HG03280 (cell line): ENCODE data around the gene MLXIPL.
"Not testable (repeated sequence)": the region's sequence is repeated elsewhere in the genome, so short reads cannot be mapped to it uniquely, and the experiment has no call there.

Source experiments
- ATAC-seq: cut with Tn5 transposase; IDR thresholded peaks from one replicate; pipeline ENCODE4 v1.9.1; 2021; ENCODE audit warnings: mild to moderate bottlenecking, moderate library complexity; ENCODE audit not compliant: unreplicated experiment

The MLXIPL gene

GRCh38 chr7:73613954-73614735 is 10.2 kb downstream of the MLXIPL start:
- ATAC-seq: no peak

- no peak for ATAC-seq
Measured at GRCh38 chr7:73612598-73613269, 11.6 kb downstream of the MLXIPL start.

- no peak for ATAC-seq
Measured at GRCh38 chr7:73611017-73611555, 13.2 kb downstream of the MLXIPL start.

GRCh38 chr7:73610105-73610504 is 14.2 kb downstream of the MLXIPL start:
- ATAC-seq: no peak

- not testable (repeated sequence) for ATAC-seq
Measured at GRCh38 chr7:73607692-73607983, 16.7 kb downstream of the MLXIPL start.

- no peak for ATAC-seq
Measured at GRCh38 chr7:73606801-73607691, 17.3 kb downstream of the MLXIPL start.

- no peak for ATAC-seq
Measured at GRCh38 chr7:73605601-73606220, 18.6 kb downstream of the MLXIPL start.

GRCh38 chr7:73602721-73603651 is 21.3 kb downstream of the MLXIPL start:
- no peak for ATAC-seq

GRCh38 chr7:73599916-73600315 is 24.4 kb downstream of the MLXIPL start:
- no peak for ATAC-seq

GRCh38 chr7:73599151-73599882 is 25.0 kb downstream of the MLXIPL start:
- ATAC-seq: no peak

- ATAC-seq: no peak
Measured at GRCh38 chr7:73597978-73598782, 26.1 kb downstream of the MLXIPL start.

GRCh38 chr7:73596191-73597065 is 27.9 kb downstream of the MLXIPL start:
- ATAC-seq: no peak

GRCh38 chr7:73595358-73595757 is 29.0 kb downstream of the MLXIPL start:
- ATAC-seq: no peak

GRCh38 chr7:73593207-73594045 is 30.9 kb downstream of the MLXIPL start:
- ATAC-seq: no peak

GRCh38 chr7:73586911-73587310 is 37.4 kb downstream of the MLXIPL start:
- no peak for ATAC-seq

- no peak for ATAC-seq
Measured at GRCh38 chr7:73585196-73585595, 39.1 kb downstream of the MLXIPL start.
